ENCODE measurements around the gene TNFRSF12A. TPM values are rescaled to one million over a fixed set of nuclear protein-coding genes. Genes with fewer than 3 reads are reported as not detected.

TNFRSF12A gene, protein sequence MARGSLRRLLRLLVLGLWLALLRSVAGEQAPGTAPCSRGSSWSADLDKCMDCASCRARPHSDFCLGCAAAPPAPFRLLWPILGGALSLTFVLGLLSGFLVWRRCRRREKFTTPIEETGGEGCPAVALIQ
- total RNA-seq (20.1 TPM), polyA plus RNA-seq (16.2 TPM)

DNA sequence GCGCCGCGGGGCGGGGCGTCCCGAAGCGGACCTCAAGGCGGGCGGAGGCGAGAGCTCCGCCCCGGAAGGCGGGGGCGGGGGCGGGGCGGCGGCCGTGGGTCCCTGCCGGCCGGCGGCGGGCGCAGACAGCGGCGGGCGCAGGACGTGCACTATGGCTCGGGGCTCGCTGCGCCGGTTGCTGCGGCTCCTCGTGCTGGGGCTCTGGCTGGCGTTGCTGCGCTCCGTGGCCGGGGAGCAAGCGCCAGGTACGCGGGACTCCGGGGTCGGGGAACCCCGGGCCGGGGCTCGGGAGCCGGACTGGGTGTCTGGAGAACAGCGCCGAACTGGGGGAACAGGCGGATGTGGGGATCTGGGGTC, at the start of gene TNFRSF12A:
TSS of gene TNFRSF12A (plus strand) at position 122 of the 357 bp plus-strand sequence. CDS start at position 152, 30 bp downstream.
- H3K27ac ChIP-seq (ENCODE audit: low read depth): peak within 1 kb of the TSS; percentile 89
- no peaks in the 10 kb centered on the region for H3K36me3 ChIP-seq (ENCODE audit: insufficient read depth)
- H3K4me1 ChIP-seq (ENCODE audit: insufficient read depth): peaks cover 2% of the 10 kb centered on the region
- H3K4me3 ChIP-seq (ENCODE audit: low read depth, low read length): peak within 1 kb of the TSS; percentile 48
- DNase-seq (ENCODE audit: extremely low spot score): no peak
- under 1% methylated on average over 49 of the region's 49 CpGs for WGBS

DNA sequence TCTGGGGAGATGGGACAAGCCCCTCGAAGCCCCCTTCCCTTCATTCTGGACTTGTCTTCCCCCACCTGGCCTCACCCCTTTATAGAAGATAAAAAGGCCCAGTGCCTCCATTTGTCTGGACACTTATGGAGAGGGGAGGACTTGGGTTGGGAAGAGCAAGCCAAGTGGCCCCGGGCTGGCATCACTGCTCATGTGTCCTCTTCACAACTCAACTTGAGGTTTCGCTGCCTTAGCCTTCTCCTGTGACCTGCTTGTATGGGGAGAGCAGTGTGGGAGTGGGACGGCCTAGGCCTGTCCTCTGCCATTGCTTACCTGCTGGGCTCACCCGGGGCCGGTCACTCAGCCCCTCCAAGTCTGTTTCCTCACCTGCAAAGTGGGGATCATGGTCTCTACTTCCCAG, 49.6 kb upstream of the TNFRSF12A start:
- WGBS: 88% methylated on average over 6 of the region's 6 CpGs
- Histone ChIP-seq H3K4me1 (ENCODE audit: insufficient read depth) (peaks cover 2% of the 10 kb centered on the region), H3K36me3 (ENCODE audit: insufficient read depth) (no peaks in the 10 kb centered on the region), H3K4me3 (ENCODE audit: low read depth, low read length) (no peak overlapping the region), H3K27ac (ENCODE audit: low read depth) (no peak overlapping the region)
- no peak for DNase-seq (ENCODE audit: extremely low spot score)

DNA sequence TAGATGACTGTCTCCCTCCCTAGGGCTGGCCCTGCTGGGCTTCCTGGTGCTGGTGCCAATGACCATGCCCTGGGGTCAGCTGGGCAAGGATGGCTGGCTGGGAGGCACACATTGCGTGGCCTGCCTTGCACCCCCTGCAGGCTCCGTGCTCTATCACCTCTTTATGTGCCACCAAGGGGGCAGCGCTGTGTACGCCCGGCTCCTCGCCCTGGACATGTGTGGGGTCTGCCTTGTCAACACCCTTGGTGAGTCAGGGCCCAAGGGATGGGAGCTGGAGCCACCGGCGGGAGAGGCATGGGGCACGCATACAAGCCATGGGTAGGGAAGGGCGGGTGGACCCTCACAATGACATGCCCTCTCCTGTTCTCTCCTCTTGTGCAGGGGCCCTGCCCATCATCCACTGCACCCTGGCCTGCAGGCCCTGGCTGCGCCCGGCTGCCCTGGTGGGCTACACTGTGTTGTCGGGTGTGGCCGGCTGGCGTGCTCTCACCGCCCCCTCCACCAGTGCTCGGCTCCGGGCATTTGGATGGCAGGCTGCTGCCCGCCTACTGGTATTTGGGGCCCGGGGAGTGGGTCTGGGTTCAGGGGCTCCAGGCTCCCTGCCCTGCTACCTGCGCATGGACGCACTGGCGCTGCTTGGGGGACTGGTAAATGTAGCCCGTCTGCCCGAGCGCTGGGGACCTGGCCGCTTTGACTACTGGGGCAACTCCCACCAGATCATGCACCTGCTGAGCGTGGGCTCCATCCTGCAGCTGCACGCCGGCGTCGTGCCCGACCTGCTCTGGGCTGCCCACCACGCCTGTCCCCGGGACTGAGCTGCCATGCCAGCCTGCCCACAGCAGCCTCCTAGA, 48.8 kb upstream of the TNFRSF12A start:
- Histone ChIP-seq H3K4me3 (ENCODE audit: low read depth, low read length) (no peak overlapping the region), H3K4me1 (ENCODE audit: insufficient read depth) (peaks cover 2% of the 10 kb centered on the region), H3K36me3 (ENCODE audit: insufficient read depth) (no peaks in the 10 kb centered on the region), H3K27ac (ENCODE audit: low read depth) (no peak overlapping the region)
- DNase-seq (ENCODE audit: extremely low spot score): no peak
- 95% methylated on average over 35 of the region's 35 CpGs for WGBS

DNA sequence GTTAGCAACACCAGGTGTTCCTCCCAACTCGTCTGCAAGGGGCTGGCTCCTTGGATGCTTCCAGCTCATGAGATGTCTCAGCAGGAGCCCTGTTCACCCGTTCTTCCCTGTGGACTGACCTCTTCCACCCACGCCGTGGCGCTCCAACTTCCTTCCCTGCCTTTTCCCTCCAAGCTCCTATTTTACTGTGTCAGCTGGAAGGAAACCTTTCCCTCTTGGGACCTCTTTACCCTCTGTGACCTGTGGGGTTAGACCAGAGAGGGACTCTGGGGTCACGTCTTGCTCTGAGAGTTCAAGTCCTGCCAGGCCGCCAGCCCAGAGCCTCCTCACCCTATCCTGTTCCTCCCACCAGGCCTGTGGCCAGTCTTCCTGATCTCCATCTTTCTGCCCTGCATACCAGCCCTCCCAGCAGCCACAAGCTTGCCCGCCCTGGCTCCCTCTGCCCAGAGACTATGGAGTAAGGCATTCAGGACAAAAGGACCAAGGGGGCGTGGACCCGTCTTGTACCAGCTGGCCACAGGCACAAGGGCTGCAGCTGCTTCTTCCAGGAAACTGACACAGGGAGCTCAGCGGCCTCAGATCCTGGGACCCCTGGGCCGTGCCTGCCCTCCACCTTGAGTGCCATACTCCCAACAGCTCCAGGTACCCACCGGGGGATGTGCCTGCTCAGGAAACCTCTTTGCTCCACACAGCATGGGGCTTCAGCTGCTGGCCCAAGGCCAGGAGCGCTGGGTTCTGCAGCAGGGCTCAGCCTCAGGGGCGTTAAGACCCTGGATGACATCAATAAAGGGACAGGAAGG, 48.0 kb upstream of the TNFRSF12A start:
- Histone ChIP-seq H3K4me1 (ENCODE audit: insufficient read depth) (peaks cover 2% of the 10 kb centered on the region), H3K36me3 (ENCODE audit: insufficient read depth) (no peaks in the 10 kb centered on the region), H3K4me3 (ENCODE audit: low read depth, low read length) (no peak overlapping the region), H3K27ac (ENCODE audit: low read depth) (no peak overlapping the region)
- DNase-seq (ENCODE audit: extremely low spot score): no peak
- WGBS: 80% methylated on average over 15 of the region's 15 CpGs

DNA sequence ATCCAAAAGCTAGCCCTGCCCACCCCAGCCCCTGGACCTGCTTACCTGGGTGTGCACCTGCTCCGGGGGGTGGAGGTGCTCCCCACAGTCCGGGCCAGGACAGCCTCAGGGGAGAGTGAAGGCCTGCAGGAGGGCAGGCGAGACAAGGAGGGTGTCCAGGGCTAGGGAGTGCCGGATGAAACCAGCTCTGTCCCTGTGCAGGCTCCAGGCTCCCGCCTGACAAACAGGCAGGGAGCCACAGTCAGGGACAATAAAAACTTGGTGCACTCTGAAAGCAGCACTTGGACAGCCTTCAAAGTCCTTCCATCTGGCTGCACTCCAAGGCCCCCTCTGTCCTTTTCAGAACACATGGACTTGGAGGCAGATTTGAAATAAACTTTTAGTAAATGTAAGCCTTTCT, 47.1 kb upstream of the TNFRSF12A start:
- H3K36me3 ChIP-seq (ENCODE audit: insufficient read depth): no peaks in the 10 kb centered on the region
- no peak for DNase-seq (ENCODE audit: extremely low spot score)
- no peak overlapping the region for H3K4me3 ChIP-seq (ENCODE audit: low read depth, low read length)
- H3K27ac ChIP-seq (ENCODE audit: low read depth): no peak overlapping the region
- peaks cover 2% of the 10 kb centered on the region for H3K4me1 ChIP-seq (ENCODE audit: insufficient read depth)
- 80% methylated on average over 5 of the region's 5 CpGs for WGBS

DNA sequence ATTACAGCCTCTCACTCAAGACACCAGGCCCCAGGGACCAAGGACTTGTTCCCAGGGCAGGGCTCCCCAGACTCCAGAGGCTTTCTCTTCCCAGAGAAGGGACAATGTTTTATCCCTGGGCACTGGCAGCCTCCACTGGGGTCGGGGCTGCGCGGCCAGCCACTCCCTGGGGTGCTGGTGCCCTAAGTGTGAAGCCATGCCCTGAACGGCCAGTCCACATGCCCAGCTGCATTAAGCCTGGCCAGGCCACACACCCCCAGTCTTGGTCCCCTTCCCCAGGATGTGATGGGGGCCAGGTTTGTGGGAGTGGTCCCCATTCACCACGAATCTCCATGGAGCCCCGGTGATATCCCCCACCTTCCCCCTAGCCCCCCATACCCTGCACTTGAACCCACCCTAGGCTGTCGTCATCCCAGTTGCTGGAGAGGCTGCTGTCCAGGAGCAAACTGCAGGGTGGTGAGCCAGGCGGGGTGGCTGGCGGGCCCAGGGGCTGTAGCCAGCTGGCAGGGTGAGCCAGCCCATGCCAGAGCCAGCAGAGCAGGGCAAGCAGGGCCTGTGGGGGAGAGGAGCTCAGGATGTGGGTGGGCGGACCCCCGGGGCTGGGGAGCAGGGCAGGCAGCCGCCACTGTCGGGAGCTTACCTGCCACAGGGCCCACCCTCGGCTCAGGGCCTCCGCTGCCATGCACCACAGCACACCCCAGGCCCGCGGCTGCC, 46.4 kb upstream of the TNFRSF12A start:
- WGBS: 91% methylated on average over 17 of the region's 17 CpGs
- DNase-seq (ENCODE audit: extremely low spot score): no peak
- Histone ChIP-seq H3K36me3 (ENCODE audit: insufficient read depth) (no peaks in the 10 kb centered on the region), H3K4me1 (ENCODE audit: insufficient read depth) (peaks cover 2% of the 10 kb centered on the region), H3K27ac (ENCODE audit: low read depth) (no peak overlapping the region), H3K4me3 (ENCODE audit: low read depth, low read length) (no peak overlapping the region)

DNA sequence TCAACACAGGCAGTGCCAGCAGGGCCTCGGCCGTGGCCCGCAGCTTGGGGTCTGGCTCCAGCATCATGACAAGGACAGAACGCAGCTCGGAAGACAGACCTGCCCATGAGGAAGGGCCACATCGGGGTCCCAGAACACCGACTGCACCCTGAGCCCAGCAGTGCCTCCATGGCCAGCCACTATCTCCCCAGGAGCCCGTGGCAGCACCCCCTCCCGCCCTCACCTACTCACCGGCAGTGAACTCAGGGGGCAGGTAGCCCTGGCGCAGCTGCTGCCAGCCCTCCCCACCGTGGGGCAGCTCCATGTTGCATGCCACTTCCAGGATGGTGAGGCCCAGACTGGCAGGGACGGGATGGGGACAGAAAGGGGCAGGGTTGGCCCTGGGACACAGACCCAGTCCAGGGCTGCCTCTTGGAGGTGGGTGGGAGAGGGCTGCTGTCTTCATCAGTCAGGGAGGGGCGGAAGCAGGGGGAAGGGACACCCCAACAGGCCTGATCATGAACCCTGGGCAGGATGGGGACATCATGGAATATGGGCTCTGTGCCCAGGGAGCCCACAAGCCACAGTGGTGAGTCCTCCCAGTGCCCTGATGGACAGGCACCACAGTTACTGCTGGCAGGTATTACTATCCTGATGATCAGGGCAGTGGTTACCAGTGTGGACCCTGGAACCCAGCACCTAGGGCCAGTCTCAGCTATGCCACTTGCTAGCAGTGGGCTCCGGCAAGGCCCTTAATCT, 45.7 kb upstream of the TNFRSF12A start:
- DNase-seq (ENCODE audit: extremely low spot score): no peak
- peaks cover 2% of the 10 kb centered on the region for H3K4me1 ChIP-seq (ENCODE audit: insufficient read depth)
- no peak overlapping the region for H3K27ac ChIP-seq (ENCODE audit: low read depth)
- no peaks in the 10 kb centered on the region for H3K36me3 ChIP-seq (ENCODE audit: insufficient read depth)
- H3K4me3 ChIP-seq (ENCODE audit: low read depth, low read length): no peak overlapping the region
- 93% methylated on average over 15 of the region's 15 CpGs for WGBS

DNA sequence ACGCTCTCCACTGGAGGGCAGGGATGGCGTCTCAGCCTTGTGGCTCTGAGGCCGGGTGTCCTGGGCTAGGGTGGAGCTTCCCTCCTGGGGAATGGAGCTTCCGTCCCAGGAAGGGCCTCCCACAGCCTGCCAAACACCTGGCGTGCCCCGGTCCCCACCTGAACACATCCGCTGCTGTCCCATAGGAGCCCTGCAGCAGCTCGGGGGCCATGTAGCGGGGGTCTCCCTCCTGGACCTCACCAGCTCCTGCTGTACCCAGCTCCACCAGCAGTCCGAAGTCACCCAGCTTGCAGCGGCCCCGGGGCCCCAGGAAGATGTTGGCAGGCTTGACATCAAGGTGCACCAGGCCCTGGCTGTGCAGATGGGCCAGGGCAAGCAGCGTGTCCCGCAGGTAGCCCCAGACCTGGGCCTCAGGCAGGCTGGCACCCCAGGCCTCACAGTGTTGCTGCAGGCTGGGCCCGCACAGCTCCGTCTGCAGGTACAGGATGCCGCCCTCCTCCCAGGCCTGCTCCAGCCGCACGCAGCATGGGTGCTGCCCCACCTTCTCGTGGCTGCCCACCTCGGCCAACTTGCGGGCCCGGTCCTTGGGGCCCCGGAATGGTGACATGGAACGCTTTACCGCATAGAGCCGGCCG, 44.9 kb upstream of the TNFRSF12A start:
- Histone ChIP-seq H3K27ac (ENCODE audit: low read depth) (no peak overlapping the region), H3K4me1 (ENCODE audit: insufficient read depth) (no peaks in the 10 kb centered on the region), H3K4me3 (ENCODE audit: low read depth, low read length) (no peak overlapping the region), H3K36me3 (ENCODE audit: insufficient read depth) (no peaks in the 10 kb centered on the region)
- 95% methylated on average over 28 of the region's 28 CpGs for WGBS
- no peak for DNase-seq (ENCODE audit: extremely low spot score)

DNA sequence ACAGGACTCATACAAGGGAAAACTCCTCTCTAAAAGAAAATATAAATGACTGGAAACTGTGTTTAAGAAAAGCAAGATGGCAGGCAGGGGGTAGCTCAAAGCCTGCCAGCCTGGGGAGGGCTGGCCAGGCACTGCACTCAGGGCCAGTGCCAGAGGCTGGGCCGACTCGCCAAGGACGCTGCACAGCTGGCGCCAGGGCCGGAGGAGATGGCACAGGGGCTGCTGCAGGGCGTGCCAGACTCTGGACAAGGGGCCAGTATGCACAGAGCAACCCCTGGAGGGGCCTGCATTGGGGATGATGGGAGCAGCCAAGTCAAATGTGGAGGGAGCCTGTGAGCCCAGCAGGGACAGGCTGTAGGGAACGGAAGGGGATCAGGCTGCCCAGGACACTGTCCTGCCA, 44.0 kb upstream of the TNFRSF12A start:
- no peak overlapping the region for H3K4me3 ChIP-seq (ENCODE audit: low read depth, low read length)
- WGBS: 95% methylated on average over 7 of the region's 7 CpGs
- no peak for DNase-seq (ENCODE audit: extremely low spot score)
- H3K4me1 ChIP-seq (ENCODE audit: insufficient read depth): no peaks in the 10 kb centered on the region
- H3K27ac ChIP-seq (ENCODE audit: low read depth): no peak overlapping the region
- H3K36me3 ChIP-seq (ENCODE audit: insufficient read depth): no peaks in the 10 kb centered on the region

DNA sequence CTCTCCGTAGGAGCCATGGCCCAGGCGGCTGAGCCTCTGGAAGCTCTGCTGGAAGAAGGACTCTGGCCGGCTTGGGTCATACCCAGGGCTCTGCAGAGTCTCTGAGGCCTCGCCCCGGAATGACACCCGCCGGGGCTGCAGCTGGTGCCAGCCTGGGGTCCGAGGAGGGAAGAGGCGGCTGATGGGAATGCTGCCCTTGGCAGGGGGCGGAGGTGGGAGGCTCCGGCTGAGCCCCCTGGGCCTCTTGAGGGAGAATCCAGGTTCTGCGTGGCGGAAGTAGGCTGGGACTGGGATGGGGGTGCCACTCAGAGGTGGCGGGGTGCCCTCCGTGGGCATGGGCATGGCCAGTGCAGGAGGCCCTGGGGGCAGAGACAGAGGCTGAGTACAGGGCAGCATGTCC, 43.5 kb upstream of the TNFRSF12A start:
- Histone ChIP-seq H3K36me3 (ENCODE audit: insufficient read depth) (no peaks in the 10 kb centered on the region), H3K4me1 (ENCODE audit: insufficient read depth) (no peaks in the 10 kb centered on the region), H3K27ac (ENCODE audit: low read depth) (no peak overlapping the region), H3K4me3 (ENCODE audit: low read depth, low read length) (no peak overlapping the region)
- DNase-seq (ENCODE audit: extremely low spot score): no peak
- 95% methylated on average over 15 of the region's 15 CpGs for WGBS

DNA sequence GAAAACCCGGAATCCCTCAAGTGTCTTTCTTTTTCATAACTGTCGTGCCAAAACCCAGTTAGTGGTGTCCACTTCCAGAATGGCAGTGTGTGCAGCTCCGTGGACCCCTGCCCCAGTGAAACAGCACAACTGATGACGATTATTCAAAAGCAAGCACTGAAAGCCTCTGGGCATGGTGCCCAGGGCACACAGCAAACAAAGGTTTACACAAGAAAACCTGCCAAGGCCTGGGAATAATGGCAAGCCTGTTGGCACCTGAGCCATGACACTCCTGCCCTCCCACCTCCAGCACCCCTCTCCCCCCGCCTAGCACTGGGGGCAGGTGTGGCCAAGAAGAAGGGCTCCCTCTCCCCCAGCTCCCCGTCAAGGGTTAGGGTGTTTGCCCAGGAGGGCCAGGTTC, 42.7 kb upstream of the TNFRSF12A start:
- WGBS: 82% methylated on average over 6 of the region's 6 CpGs
- H3K27ac ChIP-seq (ENCODE audit: low read depth): no peak overlapping the region
- H3K4me3 ChIP-seq (ENCODE audit: low read depth, low read length): no peak overlapping the region
- H3K4me1 ChIP-seq (ENCODE audit: insufficient read depth): no peaks in the 10 kb centered on the region
- H3K36me3 ChIP-seq (ENCODE audit: insufficient read depth): no peaks in the 10 kb centered on the region
- no peak for DNase-seq (ENCODE audit: extremely low spot score)

DNA sequence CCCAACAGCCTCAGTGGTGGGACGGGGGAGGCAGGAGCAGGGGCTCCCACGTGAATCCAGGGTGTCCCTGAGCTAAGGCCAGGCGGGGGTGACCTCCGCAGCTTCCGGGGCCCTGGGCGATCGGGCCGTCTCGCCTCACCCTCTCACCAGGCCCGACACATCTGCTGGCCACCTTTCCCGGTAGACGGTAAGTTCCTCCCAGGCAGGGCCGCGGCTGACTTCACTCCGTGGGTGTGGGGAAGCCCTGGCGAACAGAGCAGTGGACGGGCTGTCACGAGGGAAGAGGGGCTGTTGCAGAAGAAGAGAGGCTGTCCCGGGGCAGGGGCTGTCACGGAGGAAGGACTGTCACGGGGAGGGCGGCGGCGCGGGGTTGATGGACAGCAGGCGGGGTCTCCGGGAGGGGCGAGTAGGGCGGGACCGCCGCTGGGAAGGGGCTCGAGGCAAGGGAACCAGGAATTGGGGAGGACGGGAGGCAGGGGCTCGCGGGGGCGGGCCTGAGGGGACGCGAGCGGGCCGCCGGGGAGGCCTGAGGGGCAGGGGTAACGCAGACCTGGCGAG, 40.4 kb upstream of the TNFRSF12A start:
- Histone ChIP-seq H3K27ac (ENCODE audit: low read depth) (no peak overlapping the region), H3K4me3 (ENCODE audit: low read depth, low read length) (peak overlapping the region; percentile 77), H3K36me3 (ENCODE audit: insufficient read depth) (no peaks in the 10 kb centered on the region), H3K4me1 (ENCODE audit: insufficient read depth) (no peaks in the 10 kb centered on the region)
- DNase-seq (ENCODE audit: extremely low spot score): no peak
- 8% methylated on average over 43 of the region's 43 CpGs for WGBS

All from urinary bladder (tissue), 4 donors.